Kidney epithelial cell (primary cell): Measurements from ENCODE around the gene C10orf90. TPM values are rescaled to one million over a fixed set of nuclear protein-coding genes. Genes with fewer than 3 reads are reported as not detected.

Experiments
- DNase-seq: peaks from one replicate; pipeline ENCODE4 v3.0.0-alpha.2; 2010; ENCODE audit warnings: low read depth
- H3K27me3 ChIP-seq: 2 replicates; pipeline ENCODE4 v1.6.0; 2011; ENCODE audit warnings: low read length; ENCODE audit not compliant: control insufficient read depth, insufficient read depth
- H3K36me3 ChIP-seq: 2 replicates; pipeline ENCODE4 v1.5.1; 2011; ENCODE audit warnings: low read length; ENCODE audit not compliant: control insufficient read depth, insufficient read depth
- H3K4me3 ChIP-seq: 2 replicates; pipeline ENCODE4 v1.5.1; 2011; ENCODE audit warnings: low read depth, mild to moderate bottlenecking, control low read depth, low read length
- total RNA-seq: library from RNA; depleted of rRNA; stranded (reverse); fragments of >200 nt; gene quantifications from 2 replicates; pipeline ENCODE4 v1.2.3, GENCODE V29; 2015
- TF ChIP-seq, protein P1 (sequence below): IDR thresholded peaks from 2 replicates; pipeline ENCODE4 v1.5.1; 2011; ENCODE audit warnings: mild to moderate bottlenecking, moderate library complexity, low read length, control low read depth, inconsistent platforms; ENCODE audit not compliant: insufficient read depth, poor library complexity, severe bottlenecking

Gene C10orf90
- total RNA-seq, 1 donor from 2014 or later = not detected

DNA sequence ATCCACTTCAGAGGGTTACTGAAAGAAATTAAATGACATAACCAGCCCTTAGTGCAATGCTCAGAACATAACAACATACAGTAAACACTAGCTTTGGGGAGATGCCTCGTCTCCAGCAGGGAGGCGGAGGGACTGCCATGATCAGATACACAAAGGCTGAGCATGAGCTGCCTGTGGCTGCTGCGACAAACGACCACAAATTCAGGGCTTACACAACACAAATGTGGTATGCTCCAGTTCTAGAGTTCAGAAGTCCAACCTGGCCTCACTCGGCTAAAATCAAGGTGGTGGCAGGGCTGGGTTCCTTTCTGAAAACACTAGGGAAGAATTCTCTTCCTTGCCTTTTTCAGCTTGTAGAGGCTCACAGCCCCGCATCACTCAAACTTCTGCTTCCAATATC, 154.0 kb downstream of the C10orf90 start:
- Histone ChIP-seq H3K4me3 (no peak overlapping the region), H3K36me3 (no peaks in the 10 kb centered on the region), H3K27me3 (no peaks in the 10 kb centered on the region)
- no peak for DNase-seq
- TF ChIP-seq, protein P1, sequence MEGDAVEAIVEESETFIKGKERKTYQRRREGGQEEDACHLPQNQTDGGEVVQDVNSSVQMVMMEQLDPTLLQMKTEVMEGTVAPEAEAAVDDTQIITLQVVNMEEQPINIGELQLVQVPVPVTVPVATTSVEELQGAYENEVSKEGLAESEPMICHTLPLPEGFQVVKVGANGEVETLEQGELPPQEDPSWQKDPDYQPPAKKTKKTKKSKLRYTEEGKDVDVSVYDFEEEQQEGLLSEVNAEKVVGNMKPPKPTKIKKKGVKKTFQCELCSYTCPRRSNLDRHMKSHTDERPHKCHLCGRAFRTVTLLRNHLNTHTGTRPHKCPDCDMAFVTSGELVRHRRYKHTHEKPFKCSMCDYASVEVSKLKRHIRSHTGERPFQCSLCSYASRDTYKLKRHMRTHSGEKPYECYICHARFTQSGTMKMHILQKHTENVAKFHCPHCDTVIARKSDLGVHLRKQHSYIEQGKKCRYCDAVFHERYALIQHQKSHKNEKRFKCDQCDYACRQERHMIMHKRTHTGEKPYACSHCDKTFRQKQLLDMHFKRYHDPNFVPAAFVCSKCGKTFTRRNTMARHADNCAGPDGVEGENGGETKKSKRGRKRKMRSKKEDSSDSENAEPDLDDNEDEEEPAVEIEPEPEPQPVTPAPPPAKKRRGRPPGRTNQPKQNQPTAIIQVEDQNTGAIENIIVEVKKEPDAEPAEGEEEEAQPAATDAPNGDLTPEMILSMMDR = no peak

DNA sequence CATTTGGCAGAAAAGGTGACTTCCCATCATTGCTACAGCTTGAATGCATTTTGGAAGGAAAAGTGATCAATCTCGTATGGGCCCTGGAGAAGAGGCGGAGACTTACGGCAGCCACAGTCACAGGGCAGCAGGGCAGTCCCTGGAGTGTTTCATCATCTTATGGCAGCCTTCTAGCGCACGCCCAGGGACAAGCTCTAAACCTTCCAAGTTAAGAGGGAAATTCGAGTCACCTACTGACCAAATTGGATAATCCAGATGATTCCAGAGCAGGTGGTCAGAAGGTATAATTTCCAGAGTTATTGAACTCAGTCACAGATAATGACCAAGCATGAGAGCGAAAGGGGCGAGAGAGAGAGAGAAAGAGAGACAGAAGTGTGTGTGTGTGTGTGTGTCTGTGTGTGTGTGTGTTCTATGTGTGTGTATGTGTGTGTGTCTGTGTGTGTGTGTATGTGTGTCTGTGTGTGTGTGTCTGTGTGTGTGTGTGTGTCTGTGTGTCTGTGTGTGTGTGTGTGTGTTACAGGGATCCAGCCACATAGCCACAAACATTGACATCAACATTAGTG, 158.5 kb downstream of the C10orf90 start:
- Histone ChIP-seq H3K4me3 (no peak overlapping the region), H3K36me3 (no peaks in the 10 kb centered on the region), H3K27me3 (no peaks in the 10 kb centered on the region)
- TF ChIP-seq, protein P1 = no peak
- DNase-seq = no peak

DNA sequence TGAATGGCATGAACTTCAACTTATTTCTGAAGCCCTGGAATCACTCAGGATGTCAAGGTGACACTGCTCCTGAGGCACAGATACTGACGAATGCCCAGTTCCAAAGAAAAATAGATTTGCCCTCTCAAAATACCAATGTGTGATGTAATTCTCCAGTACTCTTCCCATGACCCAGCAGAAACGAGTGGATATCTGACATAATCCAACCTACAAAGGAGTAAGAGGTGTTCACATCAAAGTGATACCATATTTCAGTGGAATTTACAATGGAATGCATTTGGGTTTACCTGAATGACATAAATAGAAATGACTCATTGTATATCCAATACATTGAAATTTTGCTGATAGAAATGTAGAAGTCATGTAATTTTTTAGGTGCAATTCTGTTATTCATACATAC, 161.3 kb downstream of the C10orf90 start:
- no peak for DNase-seq
- H3K27me3 ChIP-seq = no peaks in the 10 kb centered on the region
- TF ChIP-seq, protein P1 = no peak
- no peak overlapping the region for H3K4me3 ChIP-seq
- no peaks in the 10 kb centered on the region for H3K36me3 ChIP-seq

DNA sequence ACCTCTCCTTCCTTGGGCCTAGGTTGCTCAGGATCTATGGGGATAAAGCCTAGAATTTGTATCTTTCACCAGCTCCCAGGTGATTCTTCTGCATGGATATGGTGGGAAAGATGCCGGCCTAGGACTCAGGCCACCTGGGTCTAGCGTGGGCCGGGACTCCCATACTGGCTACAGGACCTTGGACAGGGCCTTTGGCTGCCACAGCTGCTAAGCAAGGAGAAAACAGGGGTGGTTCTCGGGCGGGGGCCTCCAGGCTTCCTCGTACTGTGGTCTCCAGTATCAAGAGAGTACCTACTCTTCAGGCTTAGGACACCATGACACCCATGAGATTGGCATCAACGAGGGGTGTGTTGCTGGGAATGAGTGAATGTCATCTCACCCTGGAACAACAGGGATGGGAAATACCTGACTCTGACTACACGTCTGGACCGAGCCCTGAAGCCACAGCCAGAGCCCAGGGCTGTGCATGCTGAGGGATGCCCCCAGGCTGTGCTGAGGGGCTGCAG, 161.9 kb downstream of the C10orf90 start:
- no peak for DNase-seq
- Histone ChIP-seq H3K27me3 (no peaks in the 10 kb centered on the region), H3K4me3 (no peak overlapping the region), H3K36me3 (no peaks in the 10 kb centered on the region)
- TF ChIP-seq, protein P1 = no peak

DNA sequence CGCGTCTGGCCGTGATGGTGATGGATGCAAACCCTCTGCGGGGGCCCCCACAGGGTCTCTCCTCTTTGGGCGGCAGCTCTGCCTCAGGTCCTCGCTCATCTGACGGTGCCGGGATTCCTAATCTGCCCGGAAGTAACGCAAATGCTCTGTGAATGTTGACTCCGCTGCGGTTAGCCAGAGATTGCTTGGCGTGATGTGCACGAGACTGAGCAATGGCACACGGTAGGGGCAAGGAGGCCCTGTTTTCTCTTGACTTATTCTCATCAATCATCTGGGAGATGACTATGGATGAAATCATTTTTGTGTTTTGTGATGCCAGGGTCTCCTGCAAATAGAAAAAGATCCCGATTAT, 165.8 kb downstream of the C10orf90 start:
- no peaks in the 10 kb centered on the region for H3K27me3 ChIP-seq
- no peak for DNase-seq
- H3K36me3 ChIP-seq = no peaks in the 10 kb centered on the region
- no peak overlapping the region for H3K4me3 ChIP-seq
- TF ChIP-seq, protein P1 = no peak
